ENCODE data around the gene PRR20B.
"Not testable (repeated sequence)": the region's sequence is repeated elsewhere in the genome, so short reads cannot be mapped to it uniquely, and the experiment has no call there.

The PRR20B gene

GRCh38 chr13:57147188-57147587, at the start of gene PRR20B:
PRR20B (plus strand) TSS chr13:57147488; CDS start chr13:57147875, 387 bp downstream.
- DNase-seq: not testable (repeated sequence)

DNA sequence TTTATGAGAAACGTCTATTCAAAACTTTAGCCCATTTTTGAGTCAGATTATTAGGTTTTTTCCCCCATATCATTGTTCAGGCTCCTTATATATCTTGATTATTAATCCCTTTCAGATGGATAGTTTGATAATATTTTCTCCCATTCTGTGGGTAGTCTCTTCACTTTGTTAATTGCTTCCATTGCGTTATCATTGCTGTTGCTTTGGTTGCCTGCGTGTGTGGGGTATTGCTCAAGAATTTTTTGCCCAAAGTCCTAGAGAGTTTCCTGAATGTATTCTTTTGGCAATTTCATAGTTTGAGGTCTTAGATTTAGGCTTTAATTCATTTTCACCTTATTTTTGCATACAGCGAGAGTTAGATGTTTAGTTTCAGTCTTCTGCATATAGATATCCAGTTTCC, 32.3 kb upstream of the PRR20B start:
- DNase-seq: no peak

DNA sequence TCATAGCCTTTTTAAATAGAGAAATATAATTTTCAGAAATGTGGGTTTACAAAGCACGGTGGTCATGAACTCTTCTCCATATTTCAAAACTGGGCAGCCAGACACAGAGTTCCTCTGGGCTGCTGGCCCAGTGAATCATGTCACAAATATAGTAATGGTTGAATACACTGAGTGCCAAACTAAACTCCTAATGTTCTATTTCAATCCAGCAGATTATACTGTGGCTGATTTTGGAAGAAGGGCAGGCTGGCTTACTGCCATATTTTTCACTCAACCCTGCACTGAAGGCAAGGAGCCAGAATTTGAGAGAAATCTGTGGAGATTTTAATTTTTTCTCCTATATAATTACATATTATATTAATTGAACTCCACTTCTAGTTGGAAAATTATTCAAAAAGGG, 23.6 kb upstream of the PRR20B start:
- peak; percentile 81 for DNase-seq

- DNase-seq: no peak
These were observed 18.4 kb upstream of the PRR20B start for GRCh38 chr13:57128909-57129308.

- no peak for DNase-seq
These were observed 11.2 kb upstream of the PRR20B start for GRCh38 chr13:57136093-57136492.

- no peak for DNase-seq
These were observed 9.7 kb upstream of the PRR20B start for GRCh38 chr13:57137585-57137984.

- no peak for DNase-seq
These were observed 8.3 kb upstream of the PRR20B start for GRCh38 chr13:57138988-57139387.

- not testable (repeated sequence) for DNase-seq
These were observed 7.5 kb upstream of the PRR20B start for GRCh38 chr13:57139781-57140180.

GRCh38 chr13:57140235-57140968, 6.9 kb upstream of the PRR20B start, which contains the start of gene PRR20A:
PRR20A (plus strand) TSS chr13:57140918; CDS start chr13:57141305, 387 bp downstream.
- not testable (repeated sequence) for DNase-seq

- not testable (repeated sequence) for DNase-seq
These were observed 818 bp downstream of the PRR20B start for GRCh38 chr13:57148106-57148505.

- not testable (repeated sequence) for DNase-seq
These were observed 6.5 kb downstream of the PRR20B start, which contains the start of gene PRR20C for GRCh38 chr13:57153761-57154160. PRR20C (plus strand) TSS chr13:57154061; CDS start chr13:57154448, 387 bp downstream.

DNA sequence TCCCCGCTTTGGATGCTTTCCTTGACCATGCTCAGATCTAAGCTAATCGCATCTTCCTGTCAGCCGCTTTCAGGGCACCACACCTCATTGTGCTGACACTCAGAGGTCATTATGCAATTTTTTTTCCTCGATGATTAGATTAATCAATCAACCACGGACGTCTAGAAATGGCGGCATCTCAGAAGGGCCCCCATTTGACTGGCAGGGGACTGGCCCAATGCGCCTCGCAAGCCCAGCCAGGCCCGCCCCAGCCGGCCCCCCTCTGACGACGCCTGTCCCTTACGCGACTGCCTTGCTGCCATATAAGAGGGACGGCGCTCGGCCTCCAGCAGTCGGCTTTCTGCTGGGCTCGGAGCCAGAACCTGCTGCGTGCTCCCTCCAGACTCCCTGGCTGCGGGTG, 13.0 kb downstream of the PRR20B start, which contains the start of gene PRR20D:
TSS of gene PRR20D (plus strand) at position 301 of the 400 bp plus-strand sequence. CDS start 387 bp downstream, outside the sequence.
- DNase-seq: not testable (repeated sequence)

GRCh38 chr13:57166897-57167296, 19.6 kb downstream of the PRR20B start, which contains the start of gene PRR20E:
PRR20E (plus strand) TSS chr13:57167197; CDS start chr13:57167584, 387 bp downstream.
- not testable (repeated sequence) for DNase-seq

DNA sequence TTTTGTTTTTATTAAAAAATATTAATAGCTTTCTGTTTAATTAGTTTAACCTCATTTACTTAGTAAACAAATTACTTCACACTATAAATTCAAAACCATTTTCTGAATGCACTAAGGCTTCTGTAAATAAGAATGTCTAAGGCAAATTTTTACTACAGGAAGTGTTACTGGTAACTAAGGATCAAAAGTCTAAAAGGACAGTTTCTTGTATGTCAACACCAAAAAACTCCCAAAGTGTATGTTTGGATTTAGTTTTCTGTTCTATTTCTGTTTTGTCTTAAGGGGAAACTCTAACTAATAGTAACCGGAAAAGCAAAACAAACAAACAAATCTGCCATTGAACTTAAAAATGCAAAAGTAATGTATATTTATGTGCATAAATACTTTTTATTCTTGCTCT, 44.4 kb downstream of the PRR20B start:
- DNase-seq: no peak
